Activated naive CD4-positive, alpha-beta T cell (primary cell): ENCODE results near the gene SPATA21.
"Not testable (repeated sequence)": the region's sequence is repeated elsewhere in the genome, so short reads cannot be mapped to it uniquely, and the experiment has no call there.

Experiments used
- DNase-seq, 4 experiments: peaks; one replicate each; lab custom pipeline; 2025; lab: John Stamatoyannopoulos, UW

The SPATA21 gene

DNA sequence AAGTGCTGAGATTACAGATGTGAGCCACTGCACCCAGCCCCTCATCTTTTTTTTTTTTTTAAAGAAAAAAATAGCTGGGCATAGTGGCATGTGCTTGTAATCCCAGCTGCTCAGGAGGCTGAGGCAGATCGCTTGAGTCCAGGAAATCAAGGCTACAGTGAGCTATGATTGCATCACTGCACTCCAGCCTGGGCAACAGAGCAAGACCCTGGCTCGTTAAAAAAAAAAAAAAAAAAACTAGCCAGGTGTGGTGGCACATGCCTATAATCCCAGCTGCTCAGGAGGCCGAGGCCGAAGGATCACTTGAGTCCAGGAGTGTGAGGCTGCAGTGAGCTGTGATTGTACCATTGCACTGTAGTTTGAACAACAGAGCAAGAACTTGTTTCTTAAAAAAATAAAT is 56.4 kb downstream of the SPATA21 start:
- no peak for DNase-seq

DNA sequence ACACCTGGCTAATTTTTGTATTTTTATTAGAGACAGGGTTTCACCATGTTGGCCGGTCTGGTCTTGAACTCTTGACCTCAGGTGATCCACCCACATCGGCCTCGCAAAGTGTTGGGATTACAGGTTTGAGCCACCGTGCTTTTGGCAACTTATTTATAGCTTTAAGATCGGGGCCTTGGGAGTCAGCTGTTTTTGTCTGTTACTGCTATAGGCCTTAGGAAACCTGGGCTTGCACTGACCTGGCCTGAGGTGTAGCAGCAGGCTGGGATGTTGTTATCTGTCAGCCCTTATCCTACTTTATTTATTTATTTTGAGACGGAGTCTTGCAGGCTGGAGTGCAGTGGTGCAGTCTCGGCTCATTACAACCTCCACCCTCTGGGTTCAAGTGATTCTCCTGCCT is 58.8 kb downstream of the SPATA21 start:
- DNase-seq = no peak

DNA sequence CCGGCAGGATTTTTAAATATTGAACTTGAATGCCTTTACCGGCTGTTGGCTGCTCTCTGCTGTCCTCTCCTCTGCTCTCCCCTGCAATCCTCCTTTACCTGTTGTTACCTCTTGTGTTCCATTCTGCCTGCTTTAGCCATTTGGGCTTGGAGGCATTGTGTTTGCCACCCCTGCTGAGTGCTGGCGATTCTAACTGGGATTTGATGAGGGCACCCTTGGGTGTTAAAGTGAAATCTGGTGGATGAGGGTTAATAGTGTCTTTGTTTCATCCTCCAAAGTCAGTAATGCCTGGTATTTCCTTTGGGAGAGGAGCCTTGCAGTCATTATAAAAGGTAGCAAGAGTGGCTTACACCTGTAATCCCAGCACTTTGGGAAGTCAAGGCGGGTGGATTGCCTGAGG is 60.3 kb downstream of the SPATA21 start:
- DNase-seq = no peak

DNA sequence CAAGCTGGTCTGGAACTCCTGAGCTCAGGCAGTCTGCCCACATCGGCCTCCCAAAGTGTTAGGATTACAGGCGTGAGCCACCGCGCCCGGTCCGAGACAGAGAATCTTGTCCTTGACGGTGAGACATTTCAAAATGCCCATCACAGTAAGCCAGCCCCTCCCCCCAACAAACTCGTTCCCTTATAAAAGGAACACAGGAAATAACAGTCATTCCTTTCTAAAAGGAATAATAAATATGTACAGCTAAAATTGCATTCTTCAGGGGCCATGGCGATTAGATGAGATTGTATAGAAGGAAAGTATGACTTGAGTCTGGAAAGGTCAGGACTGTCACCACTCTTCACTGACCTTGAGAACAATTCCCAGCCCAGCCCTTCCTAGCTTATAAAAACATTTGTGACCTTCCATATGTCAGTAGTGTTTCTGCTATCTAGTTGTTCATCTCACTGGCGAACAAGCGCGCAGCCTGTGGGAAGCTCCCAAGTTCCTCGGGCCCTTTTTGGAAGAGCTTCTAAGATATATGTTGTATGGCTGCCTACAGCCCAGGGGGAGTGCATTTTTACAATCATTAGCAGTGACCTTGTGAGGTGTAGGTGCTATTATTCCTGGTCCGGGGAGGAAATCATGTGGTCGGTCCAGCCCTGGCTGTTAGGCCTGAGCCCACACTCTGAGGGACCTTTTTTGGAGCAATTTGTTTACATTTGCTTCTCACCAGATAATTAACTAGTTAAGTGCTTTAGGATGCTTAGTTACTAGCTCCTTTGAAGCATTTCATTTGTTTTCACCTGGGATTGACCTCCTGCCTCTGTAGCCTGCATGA is 61.5 kb downstream of the SPATA21 start:
- no peak for DNase-seq

DNA sequence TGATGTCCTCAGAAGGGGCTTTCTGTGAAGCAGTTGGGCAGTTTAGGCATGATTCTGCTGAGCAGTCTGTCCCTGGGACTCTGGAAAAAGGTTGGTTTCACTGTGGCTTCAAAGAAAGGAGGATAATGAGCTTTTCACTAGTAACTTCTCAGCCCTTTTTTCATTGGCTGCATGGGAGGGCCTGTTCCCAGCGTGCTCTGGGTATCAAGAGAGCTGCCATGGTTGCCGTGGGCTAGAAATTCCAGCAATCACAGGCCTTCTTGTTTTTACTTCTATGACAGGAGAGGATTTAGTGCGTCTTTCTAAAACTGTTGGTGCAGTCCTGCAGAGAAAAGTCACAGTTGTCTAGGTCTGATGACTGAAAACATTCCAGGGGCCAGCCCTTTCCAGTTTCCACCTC is 63.0 kb downstream of the SPATA21 start:
- no peak for DNase-seq

GRCh38 chr1:16372535-16373285 is 64.5 kb downstream of the SPATA21 start:
- no peak for DNase-seq

DNA sequence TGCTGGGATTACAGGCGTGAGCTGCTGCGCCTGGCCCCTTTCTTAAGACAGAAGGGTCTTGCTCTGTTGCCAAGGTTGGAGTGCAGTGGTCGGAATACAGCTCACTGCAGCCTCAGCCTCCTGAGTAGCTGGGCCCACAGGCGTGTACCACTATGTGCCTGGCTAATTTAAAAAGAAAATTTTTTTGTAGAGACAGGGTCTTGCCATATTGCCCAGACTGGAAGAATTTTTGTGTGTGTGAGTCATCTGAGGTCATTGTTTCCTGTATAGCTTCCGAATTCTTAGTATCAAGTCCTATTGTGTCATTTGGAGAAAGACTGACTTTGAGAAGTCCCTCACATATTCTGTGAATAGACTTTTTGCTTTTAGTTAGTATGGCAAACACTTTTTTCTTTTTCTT is 65.5 kb downstream of the SPATA21 start:
- DNase-seq = no peak

DNA sequence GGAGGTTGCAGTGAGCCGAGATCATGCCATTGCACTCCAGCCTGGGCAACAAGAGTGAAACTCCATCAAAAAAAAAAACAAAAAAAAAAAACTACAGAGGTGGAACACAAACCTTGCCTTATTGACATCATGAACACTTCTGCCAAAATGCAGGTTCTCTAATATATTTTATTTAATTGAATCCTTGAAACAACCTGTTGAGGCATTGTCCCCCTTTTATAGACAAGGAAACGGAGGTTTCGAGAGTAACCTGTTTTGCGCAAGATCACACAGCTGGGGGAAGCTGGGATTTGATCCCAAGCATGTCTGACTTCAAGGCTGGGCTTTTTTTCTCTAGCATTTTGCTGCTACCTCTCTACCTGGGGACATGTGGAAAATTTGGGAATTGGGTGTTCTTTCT is 67.4 kb downstream of the SPATA21 start:
- no peak for DNase-seq

DNA sequence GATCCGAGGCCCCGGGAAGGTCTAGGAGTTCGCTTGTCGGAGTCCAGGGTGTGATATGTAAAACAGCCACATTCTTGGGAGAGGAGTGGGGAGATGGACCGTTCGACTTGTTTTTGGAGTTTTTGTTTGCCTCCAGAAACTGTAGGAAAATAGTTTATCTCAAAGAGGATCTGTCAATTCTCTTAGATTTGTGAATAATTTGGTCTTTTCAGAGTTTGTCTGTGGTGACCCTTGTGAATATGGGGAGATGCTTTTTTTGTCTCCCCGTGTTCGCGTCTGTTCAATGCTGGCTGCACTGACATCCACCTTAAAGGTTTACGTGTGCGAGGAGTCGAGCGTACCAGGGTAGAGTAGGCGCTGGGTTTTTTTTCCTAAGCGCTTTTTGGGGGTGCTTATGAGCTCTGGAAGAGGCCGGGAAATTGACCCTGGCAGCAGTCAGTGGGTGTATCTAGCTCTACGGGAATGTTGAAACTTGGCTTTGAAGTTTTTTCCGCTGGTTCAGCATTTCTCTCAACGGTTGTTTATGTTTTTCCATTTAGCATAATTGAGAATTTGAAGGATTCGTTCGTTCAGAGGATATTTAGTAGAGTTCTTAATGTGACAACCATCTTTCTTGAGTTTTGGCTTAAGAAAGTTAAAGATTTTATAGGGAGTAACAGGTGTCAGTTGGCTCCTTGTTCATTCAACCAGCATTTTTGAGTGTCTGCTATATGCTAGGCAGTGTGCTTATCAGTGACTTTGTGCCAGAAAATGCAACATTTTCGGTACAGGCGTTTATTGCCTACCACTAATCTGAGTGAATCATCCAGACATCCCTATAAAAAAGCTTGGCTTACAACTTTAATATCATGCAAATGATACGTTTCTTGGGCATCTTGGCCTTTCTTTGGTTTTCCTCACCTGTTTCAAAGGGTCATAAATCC is 69.0 kb downstream of the SPATA21 start:
- no peak for DNase-seq

- peak; percentile 72 to 79 (median 76) for DNase-seq
Observed at GRCh38 chr1:16367258-16367967, 69.8 kb downstream of the SPATA21 start.

DNA sequence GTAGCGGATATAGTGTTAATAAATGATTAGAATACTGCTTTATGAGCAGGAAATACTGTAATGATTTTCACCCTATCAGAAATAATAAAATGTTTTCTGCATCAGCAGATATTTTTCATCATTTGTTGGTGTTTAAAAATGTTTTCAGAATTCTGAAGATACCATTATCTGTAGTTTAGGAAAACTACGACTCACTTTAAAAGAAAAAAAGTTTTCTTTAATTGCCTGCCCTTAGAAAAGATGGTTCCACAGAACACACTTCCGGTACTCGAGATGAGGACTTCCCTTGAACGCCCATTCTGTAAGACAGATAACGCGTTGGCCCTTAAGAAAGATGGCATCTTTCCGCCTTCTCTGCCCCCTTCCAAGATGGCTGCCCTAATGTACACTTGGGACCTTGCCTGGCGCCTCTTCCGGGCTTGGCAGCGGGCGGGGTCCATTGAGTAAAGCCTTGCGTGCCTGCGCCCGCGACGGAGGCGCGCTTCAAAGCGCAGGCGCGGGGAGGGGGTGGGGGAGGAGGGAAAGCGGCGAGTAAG is 70.4 kb downstream of the SPATA21 start, which contains the start of gene SZRD1:
Gene SZRD1 (plus strand): TSS at position 521 of the 536 bp plus-strand sequence. CDS start 16 bp downstream, outside the sequence.
- peak; percentile 74 to 94 (median 84) for DNase-seq

GRCh38 chr1:16365146-16365498 is 72.1 kb downstream of the SPATA21 start:
- DNase-seq = not testable (repeated sequence)

- no peak for DNase-seq
Observed at GRCh38 chr1:16356867-16357266, 80.4 kb downstream of the SPATA21 start.

DNA sequence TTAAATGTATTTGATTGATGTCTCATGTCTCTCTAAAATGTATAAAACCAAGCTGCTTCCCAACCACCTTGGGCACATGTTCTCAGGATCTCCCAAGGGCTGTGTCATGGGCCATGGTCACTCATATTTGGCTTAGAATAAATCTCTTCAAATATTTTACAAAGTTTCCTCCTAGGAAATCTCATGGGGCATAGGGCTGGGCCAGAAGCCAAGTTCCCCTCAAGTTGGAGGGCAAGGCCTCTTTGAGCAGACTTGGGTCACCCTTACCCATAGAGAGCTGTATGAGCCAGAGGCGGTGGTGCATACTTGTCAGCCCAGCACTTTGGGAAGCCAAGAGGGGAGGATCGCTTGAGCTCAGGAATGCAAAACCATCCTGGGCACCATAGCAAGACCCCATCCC is 82.6 kb downstream of the SPATA21 start:
- no peak for DNase-seq

- DNase-seq = no peak
Observed at GRCh38 chr1:16352842-16353535, 84.2 kb downstream of the SPATA21 start.

GRCh38 chr1:16351994-16352841 is 85.0 kb downstream of the SPATA21 start, which contains the start of gene FBXO42:
TSS of gene FBXO42 (minus strand) at chr1:16352480. CDS start at chr1:16315418, 37,062 bp downstream.
- peak; percentile 76 to 90 (median 82) for DNase-seq

GRCh38 chr1:16351456-16351993 is 85.7 kb downstream of the SPATA21 start:
- no peak for DNase-seq

GRCh38 chr1:16349847-16350406 is 87.3 kb downstream of the SPATA21 start:
- no peak for DNase-seq
